ENCODE data around the gene UBL4A.
"Not testable (repeated sequence)": the region's sequence is repeated elsewhere in the genome, so short reads cannot be mapped to it uniquely, and the experiment has no call there.

The UBL4A gene

DNA sequence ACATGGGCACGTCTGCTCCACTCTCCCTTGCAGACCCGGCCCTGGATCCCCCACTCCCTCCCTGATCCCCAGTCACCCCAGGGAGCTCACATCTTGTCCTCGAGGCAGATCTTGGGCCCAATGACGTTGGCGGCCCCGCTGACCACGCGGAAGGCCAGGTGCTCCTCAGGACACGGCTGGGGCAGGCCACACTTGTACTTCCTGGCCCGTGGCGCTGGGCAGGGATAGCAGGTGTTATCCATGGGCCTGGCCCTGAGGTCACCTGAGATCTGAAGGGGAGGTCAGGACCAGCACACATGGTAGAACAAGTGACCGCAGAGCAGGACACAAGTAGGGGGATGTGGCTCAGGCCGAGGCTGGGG is 21.9 kb upstream of the UBL4A start:
- DNase-seq (ENCODE audit: low read depth in 2 of 3, low spot score in 1 of 3): no peak

GRCh38 chrX:154507673-154508383 is 21.4 kb upstream of the UBL4A start:
- DNase-seq (ENCODE audit: low read depth in 2 of 3, low spot score in 1 of 3): no peak

DNA sequence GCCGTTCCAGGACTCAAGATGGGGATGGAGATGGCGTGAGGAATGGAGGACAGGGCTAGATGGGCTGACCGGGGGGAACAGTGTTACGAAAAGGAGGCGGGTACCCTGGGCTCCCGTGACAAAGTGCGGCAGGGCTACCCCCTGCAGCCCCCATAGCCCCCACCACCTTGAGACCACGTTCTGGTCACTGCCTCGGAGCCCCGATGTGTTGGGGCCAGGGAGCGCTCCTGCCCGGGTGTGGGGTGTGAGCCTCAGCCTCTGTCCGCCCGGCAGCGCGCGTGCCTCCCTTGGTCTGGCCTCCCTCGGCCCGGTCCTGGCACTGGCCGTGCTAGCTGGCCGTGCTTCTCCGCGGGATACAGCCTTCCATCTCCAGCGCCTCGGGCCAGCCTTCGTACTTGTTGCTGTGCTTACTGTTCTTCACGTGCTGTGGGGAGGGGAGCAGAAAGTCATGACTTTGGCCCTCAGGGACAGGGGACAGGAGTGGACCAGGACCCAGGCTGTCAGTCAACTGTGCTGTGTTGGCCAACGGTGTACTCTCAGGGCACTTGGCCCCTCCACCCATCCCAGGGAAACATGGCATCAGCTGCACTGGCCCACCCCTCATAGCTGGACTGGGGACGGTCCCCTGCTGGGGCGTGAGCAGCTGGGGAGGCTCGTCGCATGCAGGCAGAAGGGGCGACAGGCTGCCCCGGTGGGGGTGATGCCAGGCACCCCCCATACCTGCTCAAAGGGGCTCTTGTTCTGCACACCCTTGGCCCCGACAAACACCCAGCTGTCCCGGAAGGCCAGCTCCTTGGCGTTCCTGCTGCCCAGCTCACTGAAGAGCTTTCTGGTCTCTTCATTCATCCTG is 20.3 kb upstream of the UBL4A start:
- no peak for DNase-seq (ENCODE audit: low read depth in 2 of 3, low spot score in 1 of 3)

- no peak for DNase-seq (ENCODE audit: low read depth in 2 of 3, low spot score in 1 of 3)
Measured at GRCh38 chrX:154505734-154506133, 19.3 kb upstream of the UBL4A start.

- no peak for DNase-seq (ENCODE audit: low read depth in 2 of 3, low spot score in 1 of 3)
Measured at GRCh38 chrX:154502989-154503388, 16.6 kb upstream of the UBL4A start.

GRCh38 chrX:154502098-154502497 is 15.7 kb upstream of the UBL4A start:
- no peak for DNase-seq (ENCODE audit: low read depth in 2 of 3, low spot score in 1 of 3)

- not testable (repeated sequence) for DNase-seq (ENCODE audit: low read depth in 2 of 3, low spot score in 1 of 3)
Measured at GRCh38 chrX:154501423-154501822, 15.0 kb upstream of the UBL4A start.

DNA sequence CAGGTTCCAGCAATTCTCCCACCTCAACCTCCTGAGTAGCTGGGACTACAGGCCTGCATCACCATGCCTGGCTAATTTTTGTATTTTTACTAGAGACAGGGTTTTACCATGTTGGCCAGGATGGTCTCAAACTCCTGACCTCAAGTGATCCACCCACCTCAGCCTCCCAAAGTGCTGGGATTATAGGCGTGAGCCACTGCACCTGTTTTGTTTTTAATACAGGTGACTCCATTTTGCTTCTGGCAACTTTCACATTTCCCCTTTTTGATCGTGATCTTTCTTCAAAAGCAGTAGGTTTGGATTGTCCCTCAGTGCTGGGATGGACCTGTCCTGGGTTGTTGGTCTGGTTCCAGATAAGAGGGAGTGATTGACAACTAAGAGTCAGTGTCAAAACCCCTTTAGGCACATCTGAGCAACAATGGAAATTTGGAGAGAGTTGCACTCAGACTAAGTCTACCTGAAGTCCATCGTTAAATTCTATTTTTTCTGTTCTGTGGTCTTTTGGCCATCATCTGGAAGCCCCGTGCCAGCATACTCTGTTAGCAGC is 10.2 kb upstream of the UBL4A start:
- not testable (repeated sequence) for DNase-seq (ENCODE audit: low read depth in 2 of 3, low spot score in 1 of 3)

DNA sequence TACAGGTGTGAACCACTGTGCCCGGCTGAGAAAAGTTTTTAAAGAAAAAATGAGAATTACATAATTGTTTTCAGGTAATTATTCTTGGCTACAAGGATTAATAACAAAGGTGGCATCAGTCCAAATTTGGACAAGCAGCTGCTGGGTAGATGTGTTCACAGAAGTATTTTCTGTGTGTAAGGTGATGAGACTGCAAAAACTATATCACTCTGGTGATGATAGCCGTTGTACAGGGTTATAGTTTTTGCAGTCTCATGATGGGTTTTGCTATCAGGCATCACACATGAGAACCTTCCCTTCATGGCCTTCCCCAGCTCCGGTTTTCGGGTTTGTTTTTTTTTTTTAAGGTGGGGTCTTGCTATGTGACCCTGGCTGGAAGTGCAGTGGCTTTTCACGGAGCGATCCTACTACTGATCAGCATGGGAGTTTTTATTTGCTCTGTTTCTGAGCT is 9.1 kb upstream of the UBL4A start:
- no peak for DNase-seq (ENCODE audit: low read depth in 2 of 3, low spot score in 1 of 3)

DNA sequence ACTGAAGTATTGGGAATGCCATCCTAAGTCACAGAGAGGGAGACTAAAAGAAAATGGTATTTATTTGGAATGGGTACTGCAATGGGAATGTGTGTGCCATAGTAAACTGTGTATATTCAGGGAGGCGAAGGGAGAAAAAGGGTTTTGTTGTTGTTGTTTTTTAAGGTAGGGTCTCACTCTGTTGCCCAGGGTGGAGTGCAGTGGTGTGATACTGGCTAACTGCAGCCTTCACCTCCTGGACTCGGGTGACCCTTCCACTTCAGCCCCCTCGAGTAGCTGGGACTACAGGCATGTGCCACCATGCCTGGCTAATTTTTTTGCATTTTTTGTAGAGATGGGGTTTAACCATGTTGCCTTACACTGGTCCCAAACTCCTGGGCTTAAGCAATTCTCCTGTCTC is 8.3 kb upstream of the UBL4A start:
- no peak for DNase-seq (ENCODE audit: low read depth in 2 of 3, low spot score in 1 of 3)

- DNase-seq (ENCODE audit: low read depth in 2 of 3, low spot score in 1 of 3): peak; percentile 76 to 85 (median 84)
Measured at GRCh38 chrX:154490414-154491083, 4.1 kb upstream of the UBL4A start, which contains the start of gene SLC10A3. SLC10A3 (minus strand) TSS chrX:154490629; CDS start chrX:154488940, 1,689 bp downstream.

- no peak for DNase-seq (ENCODE audit: low read depth in 2 of 3, low spot score in 1 of 3)
Measured at GRCh38 chrX:154490021-154490413, 3.6 kb upstream of the UBL4A start.

- no peak for DNase-seq (ENCODE audit: low read depth in 2 of 3, low spot score in 1 of 3)
Measured at GRCh38 chrX:154489182-154489581, 2.8 kb upstream of the UBL4A start.

DNA sequence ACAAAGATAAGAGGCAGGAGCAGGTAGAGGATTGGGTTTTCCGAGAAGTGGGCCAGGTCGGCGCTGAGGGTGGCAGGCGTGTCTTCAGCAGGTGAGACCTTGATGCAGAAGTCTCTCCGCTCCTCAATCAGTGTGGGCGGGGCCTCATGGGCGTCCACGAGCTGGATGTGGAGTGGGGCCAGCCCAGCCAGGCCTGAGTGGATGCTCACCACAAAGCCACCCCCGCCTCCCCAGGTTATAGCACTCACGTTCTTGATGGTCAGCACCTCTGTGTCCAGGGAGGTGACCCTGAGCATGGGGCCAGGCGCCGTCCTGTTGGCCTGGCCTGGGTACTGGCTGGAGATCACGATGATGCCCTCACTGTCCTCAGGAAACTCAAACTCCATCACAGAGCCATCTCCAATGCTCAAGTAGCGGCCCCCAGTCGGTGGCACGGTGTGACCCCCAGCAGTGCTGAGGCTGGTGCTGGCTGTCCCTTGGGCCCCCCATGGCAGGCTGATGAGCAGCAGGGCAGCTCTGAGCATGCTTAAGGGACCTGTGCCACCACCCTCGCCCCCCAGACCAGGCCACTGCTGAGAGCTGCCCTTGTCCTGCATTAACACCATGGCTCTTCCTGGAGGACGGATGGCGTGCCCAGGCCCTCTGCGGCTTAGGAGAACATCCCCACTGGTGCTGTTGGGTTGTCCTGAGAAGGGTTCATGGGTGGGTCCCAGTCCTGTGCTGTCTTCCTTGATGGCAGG is 2.1 kb upstream of the UBL4A start:
- no peak for DNase-seq (ENCODE audit: low read depth in 2 of 3, low spot score in 1 of 3)

- DNase-seq (ENCODE audit: low read depth in 2 of 3, low spot score in 1 of 3): no peak
Measured at GRCh38 chrX:154487518-154488290, 1.3 kb upstream of the UBL4A start.

- DNase-seq (ENCODE audit: low read depth in 2 of 3, low spot score in 1 of 3): peak in 1 of 3 donors; percentile 16
Measured at GRCh38 chrX:154486052-154486395, 391 bp downstream of the UBL4A start.

DNA sequence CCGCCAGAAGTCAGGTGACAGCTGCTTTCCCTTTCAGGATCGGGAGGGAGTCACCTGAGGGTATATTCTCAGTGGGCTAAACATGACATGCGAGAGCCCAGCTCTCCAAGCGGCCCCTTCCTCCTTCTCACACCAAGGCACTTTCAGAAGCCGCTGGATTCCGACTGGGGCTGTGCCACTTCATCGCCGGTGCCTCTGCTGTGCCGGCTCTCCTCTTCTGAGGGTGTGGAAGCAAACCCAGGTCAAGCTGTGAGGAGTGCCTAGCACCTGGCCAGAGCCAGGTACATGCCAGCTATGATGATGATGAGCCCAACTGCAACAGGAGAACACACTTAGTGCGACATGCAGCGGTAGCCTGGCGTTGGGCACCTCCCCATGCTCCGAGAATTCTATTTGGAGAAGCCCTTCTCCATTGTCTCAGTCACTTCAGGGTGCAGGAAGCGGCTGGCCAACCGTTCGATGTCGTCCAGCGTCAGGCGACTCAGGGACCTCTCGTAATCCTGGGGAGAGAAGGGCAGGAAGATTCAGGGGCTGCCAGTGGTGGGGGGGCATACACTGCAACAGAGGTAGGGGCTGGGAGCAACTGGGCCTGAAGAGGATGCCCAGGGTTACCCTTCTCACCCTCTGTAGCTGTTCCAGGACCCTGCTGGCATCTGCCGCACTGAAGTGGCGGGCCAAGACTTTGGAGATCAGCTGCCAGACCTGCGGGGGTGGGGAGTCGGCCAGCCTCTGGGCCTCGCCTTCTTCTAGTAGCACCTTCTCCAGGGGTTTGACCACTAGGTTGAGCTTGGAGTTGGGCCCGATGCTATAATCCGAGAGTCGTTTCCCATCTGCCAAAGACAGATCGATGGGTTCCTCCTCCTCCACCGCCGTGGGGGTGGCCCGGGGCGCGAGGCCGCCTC is 1.0 kb downstream of the UBL4A start:
- no peak for DNase-seq (ENCODE audit: low read depth in 2 of 3, low spot score in 1 of 3)

- no peak for DNase-seq (ENCODE audit: low read depth in 2 of 3, low spot score in 1 of 3)
Measured at GRCh38 chrX:154484255-154485149, 1.9 kb downstream of the UBL4A start.
